ENCODE data around the gene RAPGEF6. TPM values are rescaled to one million over a fixed set of nuclear protein-coding genes. Genes with fewer than 3 reads are reported as not detected.
A peak's percentile ranks its signal among the peaks of the same experiment; 100 is the strongest.

The RAPGEF6 gene
- total and polyA plus RNA-seq, 2 experiments from 2014 or later, result 6.9 to 8.6 TPM

- H3K9me2 ChIP-seq (ENCODE audit: insufficient read depth), result no peaks in the 10 kb centered on the region
- H3K27ac ChIP-seq, result peak overlapping the region; percentile 53
- H4K20me1 ChIP-seq (ENCODE audit: insufficient read depth), result no peaks in the 10 kb centered on the region
- WGBS, 2 experiments (ENCODE audit: low coverage in 1 of 2, low lambda C conversion rate in 2 of 2, missing lambda C conversion rate in 2 of 2), result 36 to 38% methylated on average over 3 of the region's 3 CpGs
- in situ Hi-C loops (cut with MboI), result no loop called here
- H3K4me3 ChIP-seq, result 0 out of 2 replicates have a peak overlapping the region, but pooled peaks have one; percentile 7
- H3K36me3 ChIP-seq (ENCODE audit: low read depth), result no peaks in the 10 kb centered on the region
- H3K27me3 ChIP-seq (replicated peaks; ENCODE audit: insufficient read depth), result no peaks in the 10 kb centered on the region
- no peak for TF ChIP-seq EZH2 (IDR thresholded peaks at IDR 0.05; ENCODE audit: insufficient read depth, poor library complexity, severe bottlenecking)
- TF ChIP-seq EZH2phosphoT487 (IDR thresholded peaks at IDR 0.05; ENCODE audit: insufficient read depth, low read depth), result no peak
- H3K4me2 ChIP-seq (ENCODE audit: unreplicated experiment), result peak overlapping the region; percentile 36
- peaks cover 19% of the 10 kb centered on the region; the same call in 1 of the 2 replicates for H3K79me2 ChIP-seq (ENCODE audit: insufficient read depth)
- no peaks in the 10 kb centered on the region for H3K9me3 ChIP-seq (ENCODE audit: low read depth)
- H3F3A ChIP-seq (ENCODE audit: insufficient read depth), result peaks cover 24% of the 10 kb centered on the region; the same call in 1 of the 2 replicates
- no peak overlapping the region for H2AFZ ChIP-seq
- no peak overlapping the region for H3K9ac ChIP-seq
- peak; percentile 87 for DNase-seq
- peaks cover 34% of the 10 kb centered on the region for H3K4me1 ChIP-seq (ENCODE audit: insufficient read depth)
These were observed 96.8 kb downstream of the RAPGEF6 start for GRCh38 chr5:131538177-131538593.

- H3K27me3 ChIP-seq (replicated peaks; ENCODE audit: insufficient read depth), result no peaks in the 10 kb centered on the region
- DNase-seq, result no peak
- no peaks in the 10 kb centered on the region for H3K36me3 ChIP-seq (ENCODE audit: low read depth)
- H3K9me2 ChIP-seq (ENCODE audit: insufficient read depth), result no peaks in the 10 kb centered on the region
- 96 to 97% methylated on average over 2 of the region's 2 CpGs for WGBS, 2 experiments (ENCODE audit: low coverage in 1 of 2, low lambda C conversion rate in 2 of 2, missing lambda C conversion rate in 2 of 2)
- no peak overlapping the region for H3K9ac ChIP-seq
- no peaks in the 10 kb centered on the region for H3K9me3 ChIP-seq (ENCODE audit: low read depth)
- no peak overlapping the region for H3K4me2 ChIP-seq (ENCODE audit: unreplicated experiment)
- no peaks in the 10 kb centered on the region for H4K20me1 ChIP-seq (ENCODE audit: insufficient read depth)
- peaks cover 28% of the 10 kb centered on the region for H3K4me1 ChIP-seq (ENCODE audit: insufficient read depth)
- no peak overlapping the region for H2AFZ ChIP-seq
- in situ Hi-C loops (cut with MboI), result no loop called here
- TF ChIP-seq EZH2 (IDR thresholded peaks at IDR 0.05; ENCODE audit: insufficient read depth, poor library complexity, severe bottlenecking) (no peak), EZH2phosphoT487 (IDR thresholded peaks at IDR 0.05; ENCODE audit: insufficient read depth, low read depth) (no peak)
- peaks cover 20% of the 10 kb centered on the region; the same call in 1 of the 2 replicates for H3F3A ChIP-seq (ENCODE audit: insufficient read depth)
- peaks cover 19% of the 10 kb centered on the region; the same call in 1 of the 2 replicates for H3K79me2 ChIP-seq (ENCODE audit: insufficient read depth)
- 0 out of 2 replicates have a peak overlapping the region, but pooled peaks have one; percentile 53 for H3K27ac ChIP-seq
- H3K4me3 ChIP-seq, result no peak overlapping the region
These were observed 98.1 kb downstream of the RAPGEF6 start for GRCh38 chr5:131536850-131537448.

GRCh38 chr5:131536211-131536826, 98.7 kb downstream of the RAPGEF6 start:
- Histone ChIP-seq H3K79me2 (ENCODE audit: insufficient read depth) (peaks cover 19% of the 10 kb centered on the region; the same call in 1 of the 2 replicates), H2AFZ (no peak overlapping the region), H3K9ac (no peak overlapping the region), H3F3A (ENCODE audit: insufficient read depth) (peaks cover 20% of the 10 kb centered on the region; the same call in 1 of the 2 replicates), H3K4me2 (ENCODE audit: unreplicated experiment) (no peak overlapping the region), H3K9me2 (ENCODE audit: insufficient read depth) (no peaks in the 10 kb centered on the region), H3K27ac (no peak overlapping the region), H3K27me3 (replicated peaks; ENCODE audit: insufficient read depth) (no peaks in the 10 kb centered on the region), H3K4me3 (no peak overlapping the region), H3K4me1 (ENCODE audit: insufficient read depth) (peaks cover 22% of the 10 kb centered on the region), H3K36me3 (ENCODE audit: low read depth) (no peaks in the 10 kb centered on the region), H4K20me1 (ENCODE audit: insufficient read depth) (no peaks in the 10 kb centered on the region), H3K9me3 (ENCODE audit: low read depth) (no peaks in the 10 kb centered on the region)
- TF ChIP-seq EZH2phosphoT487 (IDR thresholded peaks at IDR 0.05; ENCODE audit: insufficient read depth, low read depth) (no peak), EZH2 (IDR thresholded peaks at IDR 0.05; ENCODE audit: insufficient read depth, poor library complexity, severe bottlenecking) (no peak)
- in situ Hi-C loops (cut with MboI), result no loop called here
- WGBS, 2 experiments (ENCODE audit: low coverage in 1 of 2, low lambda C conversion rate in 2 of 2, missing lambda C conversion rate in 2 of 2), result 72 to 73% methylated on average over 6 of the region's 6 CpGs
- peak; percentile 18 for DNase-seq

- Histone ChIP-seq H3K36me3 (ENCODE audit: low read depth) (no peaks in the 10 kb centered on the region), H3K27ac (no peak overlapping the region), H3K4me2 (ENCODE audit: unreplicated experiment) (no peak overlapping the region), H3K9me2 (ENCODE audit: insufficient read depth) (no peaks in the 10 kb centered on the region), H3K27me3 (replicated peaks; ENCODE audit: insufficient read depth) (no peaks in the 10 kb centered on the region), H2AFZ (no peak overlapping the region), H4K20me1 (ENCODE audit: insufficient read depth) (no peaks in the 10 kb centered on the region), H3F3A (ENCODE audit: insufficient read depth) (peaks cover 20% of the 10 kb centered on the region; the same call in 1 of the 2 replicates), H3K4me1 (ENCODE audit: insufficient read depth) (peaks cover 21% of the 10 kb centered on the region), H3K79me2 (ENCODE audit: insufficient read depth) (peaks cover 19% of the 10 kb centered on the region; the same call in 1 of the 2 replicates), H3K4me3 (no peak overlapping the region), H3K9ac (no peak overlapping the region), H3K9me3 (ENCODE audit: low read depth) (no peaks in the 10 kb centered on the region)
- in situ Hi-C loops (cut with MboI), result no loop called here
- 48 to 55% methylated on average over 2 of the region's 2 CpGs for WGBS, 2 experiments (ENCODE audit: low coverage in 1 of 2, low lambda C conversion rate in 2 of 2, missing lambda C conversion rate in 2 of 2)
- no peak for DNase-seq
- no peak for TF ChIP-seq EZH2phosphoT487 (IDR thresholded peaks at IDR 0.05; ENCODE audit: insufficient read depth, low read depth)
- TF ChIP-seq EZH2 (IDR thresholded peaks at IDR 0.05; ENCODE audit: insufficient read depth, poor library complexity, severe bottlenecking), result no peak
These were observed 100.1 kb downstream of the RAPGEF6 start for GRCh38 chr5:131534974-131535373.

Data from GM23248 (cell line).